ENCODE data around the gene TNFSF15.

DNA sequence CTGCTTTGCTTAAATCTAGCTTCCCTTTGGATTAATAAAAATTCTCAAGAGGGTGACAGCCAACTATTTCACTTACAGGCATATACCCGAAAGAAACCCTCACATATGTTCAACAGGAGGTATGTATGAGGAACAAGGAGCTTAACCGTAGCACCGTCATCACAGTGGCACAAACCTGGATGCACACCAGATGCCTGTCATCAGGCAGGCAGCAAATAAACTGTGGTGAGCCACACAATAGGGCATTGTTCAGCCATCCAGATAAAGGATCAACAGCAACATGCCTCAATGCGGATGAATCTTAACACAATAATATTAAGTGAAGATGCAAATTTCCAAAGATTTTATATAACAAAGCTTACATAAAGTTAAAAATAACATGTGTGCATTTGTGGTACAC lies 5.5 kb upstream of the TNFSF15 start:
- TF ChIP-seq POLR2AphosphoS5 (IDR thresholded peaks at IDR 0.05; ENCODE audit: low read depth) (no peak), EZH2phosphoT487 (IDR thresholded peaks at IDR 0.05; ENCODE audit: unreplicated experiment) (no peak), EZH2 (IDR thresholded peaks at IDR 0.05; ENCODE audit: low read depth, unreplicated experiment) (no peak), CREB1 (CRISPR knock-in tag; IDR thresholded peaks at IDR 0.05; ENCODE audit: low read depth) (no peak), ZNF331 (CRISPR knock-in tag; IDR thresholded peaks at IDR 0.05; ENCODE audit: low read depth) (no peak), NANOG (IDR thresholded peaks at IDR 0.05; ENCODE audit: borderline replicate concordance) (no peak), JUNB (IDR thresholded peaks at IDR 0.05; ENCODE audit: unreplicated experiment) (no peak)
- TF ChIP-seq, protein P1, sequence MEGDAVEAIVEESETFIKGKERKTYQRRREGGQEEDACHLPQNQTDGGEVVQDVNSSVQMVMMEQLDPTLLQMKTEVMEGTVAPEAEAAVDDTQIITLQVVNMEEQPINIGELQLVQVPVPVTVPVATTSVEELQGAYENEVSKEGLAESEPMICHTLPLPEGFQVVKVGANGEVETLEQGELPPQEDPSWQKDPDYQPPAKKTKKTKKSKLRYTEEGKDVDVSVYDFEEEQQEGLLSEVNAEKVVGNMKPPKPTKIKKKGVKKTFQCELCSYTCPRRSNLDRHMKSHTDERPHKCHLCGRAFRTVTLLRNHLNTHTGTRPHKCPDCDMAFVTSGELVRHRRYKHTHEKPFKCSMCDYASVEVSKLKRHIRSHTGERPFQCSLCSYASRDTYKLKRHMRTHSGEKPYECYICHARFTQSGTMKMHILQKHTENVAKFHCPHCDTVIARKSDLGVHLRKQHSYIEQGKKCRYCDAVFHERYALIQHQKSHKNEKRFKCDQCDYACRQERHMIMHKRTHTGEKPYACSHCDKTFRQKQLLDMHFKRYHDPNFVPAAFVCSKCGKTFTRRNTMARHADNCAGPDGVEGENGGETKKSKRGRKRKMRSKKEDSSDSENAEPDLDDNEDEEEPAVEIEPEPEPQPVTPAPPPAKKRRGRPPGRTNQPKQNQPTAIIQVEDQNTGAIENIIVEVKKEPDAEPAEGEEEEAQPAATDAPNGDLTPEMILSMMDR (conservative IDR thresholded peaks at IDR 0.05; ENCODE audit: low read depth in 2 of 2), result no peak
- TF ChIP-seq, protein P2, sequence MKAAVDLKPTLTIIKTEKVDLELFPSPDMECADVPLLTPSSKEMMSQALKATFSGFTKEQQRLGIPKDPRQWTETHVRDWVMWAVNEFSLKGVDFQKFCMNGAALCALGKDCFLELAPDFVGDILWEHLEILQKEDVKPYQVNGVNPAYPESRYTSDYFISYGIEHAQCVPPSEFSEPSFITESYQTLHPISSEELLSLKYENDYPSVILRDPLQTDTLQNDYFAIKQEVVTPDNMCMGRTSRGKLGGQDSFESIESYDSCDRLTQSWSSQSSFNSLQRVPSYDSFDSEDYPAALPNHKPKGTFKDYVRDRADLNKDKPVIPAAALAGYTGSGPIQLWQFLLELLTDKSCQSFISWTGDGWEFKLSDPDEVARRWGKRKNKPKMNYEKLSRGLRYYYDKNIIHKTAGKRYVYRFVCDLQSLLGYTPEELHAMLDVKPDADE (IDR thresholded peaks at IDR 0.05), result no peak
- TF ChIP-seq, protein P3, sequence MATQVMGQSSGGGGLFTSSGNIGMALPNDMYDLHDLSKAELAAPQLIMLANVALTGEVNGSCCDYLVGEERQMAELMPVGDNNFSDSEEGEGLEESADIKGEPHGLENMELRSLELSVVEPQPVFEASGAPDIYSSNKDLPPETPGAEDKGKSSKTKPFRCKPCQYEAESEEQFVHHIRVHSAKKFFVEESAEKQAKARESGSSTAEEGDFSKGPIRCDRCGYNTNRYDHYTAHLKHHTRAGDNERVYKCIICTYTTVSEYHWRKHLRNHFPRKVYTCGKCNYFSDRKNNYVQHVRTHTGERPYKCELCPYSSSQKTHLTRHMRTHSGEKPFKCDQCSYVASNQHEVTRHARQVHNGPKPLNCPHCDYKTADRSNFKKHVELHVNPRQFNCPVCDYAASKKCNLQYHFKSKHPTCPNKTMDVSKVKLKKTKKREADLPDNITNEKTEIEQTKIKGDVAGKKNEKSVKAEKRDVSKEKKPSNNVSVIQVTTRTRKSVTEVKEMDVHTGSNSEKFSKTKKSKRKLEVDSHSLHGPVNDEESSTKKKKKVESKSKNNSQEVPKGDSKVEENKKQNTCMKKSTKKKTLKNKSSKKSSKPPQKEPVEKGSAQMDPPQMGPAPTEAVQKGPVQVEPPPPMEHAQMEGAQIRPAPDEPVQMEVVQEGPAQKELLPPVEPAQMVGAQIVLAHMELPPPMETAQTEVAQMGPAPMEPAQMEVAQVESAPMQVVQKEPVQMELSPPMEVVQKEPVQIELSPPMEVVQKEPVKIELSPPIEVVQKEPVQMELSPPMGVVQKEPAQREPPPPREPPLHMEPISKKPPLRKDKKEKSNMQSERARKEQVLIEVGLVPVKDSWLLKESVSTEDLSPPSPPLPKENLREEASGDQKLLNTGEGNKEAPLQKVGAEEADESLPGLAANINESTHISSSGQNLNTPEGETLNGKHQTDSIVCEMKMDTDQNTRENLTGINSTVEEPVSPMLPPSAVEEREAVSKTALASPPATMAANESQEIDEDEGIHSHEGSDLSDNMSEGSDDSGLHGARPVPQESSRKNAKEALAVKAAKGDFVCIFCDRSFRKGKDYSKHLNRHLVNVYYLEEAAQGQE (IDR thresholded peaks at IDR 0.05; ENCODE audit: unreplicated experiment), result no peak

Measured in GM23338 (cell line).